ENCODE data around the gene ETDB. TPM values are rescaled to one million over a fixed set of nuclear protein-coding genes. Genes with fewer than 3 reads are reported as not detected.
"Not testable (repeated sequence)": the region's sequence is repeated elsewhere in the genome, so short reads cannot be mapped to it uniquely, and the experiment has no call there.

The ETDB gene
- polyA plus RNA-seq, 1 donor from 2014 or later, result not detected

DNA sequence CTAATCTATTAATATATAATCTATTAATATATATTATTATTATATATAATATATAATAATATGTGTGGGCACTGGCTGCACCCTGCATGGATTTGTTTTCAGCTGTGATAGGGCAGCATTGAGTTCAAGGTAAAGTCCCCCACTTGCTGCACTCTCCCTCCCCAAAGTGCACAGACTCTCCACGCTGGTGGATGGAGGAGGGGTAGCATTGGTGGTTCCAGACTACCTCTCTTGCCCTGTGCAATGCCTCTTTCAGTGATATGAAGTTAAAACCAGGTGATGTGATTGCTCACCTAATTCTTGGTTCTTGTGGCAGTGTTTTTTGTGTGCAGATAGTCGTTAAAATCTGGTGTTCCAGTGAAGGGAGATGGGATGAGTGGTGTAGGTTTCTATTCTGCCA lies 4.3 kb downstream of the ETDB start:
- H3K4me2 ChIP-seq (ENCODE audit: low read length); H3K27me3 ChIP-seq (ENCODE audit: insufficient read depth, low read depth, low read length); H3K9me2 ChIP-seq (ENCODE audit: insufficient read depth, low read length); H3K36me3 ChIP-seq (ENCODE audit: insufficient read depth, low read length); H2AFZ ChIP-seq (ENCODE audit: low read depth, low read length); H3K9ac ChIP-seq (ENCODE audit: low read length); H3K79me2 ChIP-seq (replicated peaks; ENCODE audit: insufficient read depth, low read length); H3K4me3 ChIP-seq (ENCODE audit: low read length); H3K9me3 ChIP-seq (ENCODE audit: low read length); H3F3A ChIP-seq (ENCODE audit: insufficient read depth, low read length, poor library complexity, severe bottlenecking); H4K20me1 ChIP-seq (ENCODE audit: insufficient read depth); H3K27ac ChIP-seq (ENCODE audit: low read length): not testable (repeated sequence)

DNA sequence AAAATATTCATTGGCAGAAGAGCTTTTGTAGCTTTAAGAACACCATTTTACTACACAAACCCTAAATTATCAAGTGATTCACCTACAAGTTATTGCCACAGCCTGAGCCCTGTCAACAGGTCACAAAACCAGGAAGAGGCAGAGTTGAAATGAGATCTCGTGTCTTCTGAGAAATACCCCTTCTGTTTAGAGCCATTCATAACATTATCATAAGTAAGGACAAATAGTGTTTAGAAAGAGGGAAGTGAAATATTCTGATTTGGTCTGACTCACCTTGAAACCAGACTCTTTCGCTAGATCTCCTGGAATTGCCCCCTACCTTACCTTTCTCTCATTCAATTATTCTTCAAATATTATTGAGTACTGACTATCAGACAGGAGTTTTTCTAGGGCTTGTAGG lies 5.9 kb downstream of the ETDB start:
- no peaks in the 10 kb centered on the region for H3K36me3 ChIP-seq (ENCODE audit: insufficient read depth, low read length)
- no peak overlapping the region for H3K4me2 ChIP-seq (ENCODE audit: low read length)
- no peak overlapping the region for H3K27ac ChIP-seq (ENCODE audit: low read length)
- H3K9me3 ChIP-seq (ENCODE audit: low read length), result no peaks in the 10 kb centered on the region
- H4K20me1 ChIP-seq (ENCODE audit: insufficient read depth), result no peaks in the 10 kb centered on the region
- H3K9me2 ChIP-seq (ENCODE audit: insufficient read depth, low read length), result no peaks in the 10 kb centered on the region
- no peak overlapping the region for H2AFZ ChIP-seq (ENCODE audit: low read depth, low read length)
- H3K9ac ChIP-seq (ENCODE audit: low read length), result no peak overlapping the region
- H3K4me3 ChIP-seq (ENCODE audit: low read length), result no peak overlapping the region
- no peaks in the 10 kb centered on the region for H3K27me3 ChIP-seq (ENCODE audit: insufficient read depth, low read depth, low read length)
- no peaks in the 10 kb centered on the region for H3F3A ChIP-seq (ENCODE audit: insufficient read depth, low read length, poor library complexity, severe bottlenecking)
- H3K79me2 ChIP-seq (replicated peaks; ENCODE audit: insufficient read depth, low read length), result no peaks in the 10 kb centered on the region
- TF ChIP-seq, protein P1, sequence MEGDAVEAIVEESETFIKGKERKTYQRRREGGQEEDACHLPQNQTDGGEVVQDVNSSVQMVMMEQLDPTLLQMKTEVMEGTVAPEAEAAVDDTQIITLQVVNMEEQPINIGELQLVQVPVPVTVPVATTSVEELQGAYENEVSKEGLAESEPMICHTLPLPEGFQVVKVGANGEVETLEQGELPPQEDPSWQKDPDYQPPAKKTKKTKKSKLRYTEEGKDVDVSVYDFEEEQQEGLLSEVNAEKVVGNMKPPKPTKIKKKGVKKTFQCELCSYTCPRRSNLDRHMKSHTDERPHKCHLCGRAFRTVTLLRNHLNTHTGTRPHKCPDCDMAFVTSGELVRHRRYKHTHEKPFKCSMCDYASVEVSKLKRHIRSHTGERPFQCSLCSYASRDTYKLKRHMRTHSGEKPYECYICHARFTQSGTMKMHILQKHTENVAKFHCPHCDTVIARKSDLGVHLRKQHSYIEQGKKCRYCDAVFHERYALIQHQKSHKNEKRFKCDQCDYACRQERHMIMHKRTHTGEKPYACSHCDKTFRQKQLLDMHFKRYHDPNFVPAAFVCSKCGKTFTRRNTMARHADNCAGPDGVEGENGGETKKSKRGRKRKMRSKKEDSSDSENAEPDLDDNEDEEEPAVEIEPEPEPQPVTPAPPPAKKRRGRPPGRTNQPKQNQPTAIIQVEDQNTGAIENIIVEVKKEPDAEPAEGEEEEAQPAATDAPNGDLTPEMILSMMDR (IDR thresholded peaks at IDR 0.05; ENCODE audit: poor library complexity, severe bottlenecking), result no peak
- TF ChIP-seq MXI1 (conservative IDR thresholded peaks at IDR 0.05; ENCODE audit: poor library complexity, severe bottlenecking), result no peak
- TF ChIP-seq TAF1 (IDR thresholded peaks at IDR 0.05; ENCODE audit: low read depth), result no peak
- TF ChIP-seq, protein P2, sequence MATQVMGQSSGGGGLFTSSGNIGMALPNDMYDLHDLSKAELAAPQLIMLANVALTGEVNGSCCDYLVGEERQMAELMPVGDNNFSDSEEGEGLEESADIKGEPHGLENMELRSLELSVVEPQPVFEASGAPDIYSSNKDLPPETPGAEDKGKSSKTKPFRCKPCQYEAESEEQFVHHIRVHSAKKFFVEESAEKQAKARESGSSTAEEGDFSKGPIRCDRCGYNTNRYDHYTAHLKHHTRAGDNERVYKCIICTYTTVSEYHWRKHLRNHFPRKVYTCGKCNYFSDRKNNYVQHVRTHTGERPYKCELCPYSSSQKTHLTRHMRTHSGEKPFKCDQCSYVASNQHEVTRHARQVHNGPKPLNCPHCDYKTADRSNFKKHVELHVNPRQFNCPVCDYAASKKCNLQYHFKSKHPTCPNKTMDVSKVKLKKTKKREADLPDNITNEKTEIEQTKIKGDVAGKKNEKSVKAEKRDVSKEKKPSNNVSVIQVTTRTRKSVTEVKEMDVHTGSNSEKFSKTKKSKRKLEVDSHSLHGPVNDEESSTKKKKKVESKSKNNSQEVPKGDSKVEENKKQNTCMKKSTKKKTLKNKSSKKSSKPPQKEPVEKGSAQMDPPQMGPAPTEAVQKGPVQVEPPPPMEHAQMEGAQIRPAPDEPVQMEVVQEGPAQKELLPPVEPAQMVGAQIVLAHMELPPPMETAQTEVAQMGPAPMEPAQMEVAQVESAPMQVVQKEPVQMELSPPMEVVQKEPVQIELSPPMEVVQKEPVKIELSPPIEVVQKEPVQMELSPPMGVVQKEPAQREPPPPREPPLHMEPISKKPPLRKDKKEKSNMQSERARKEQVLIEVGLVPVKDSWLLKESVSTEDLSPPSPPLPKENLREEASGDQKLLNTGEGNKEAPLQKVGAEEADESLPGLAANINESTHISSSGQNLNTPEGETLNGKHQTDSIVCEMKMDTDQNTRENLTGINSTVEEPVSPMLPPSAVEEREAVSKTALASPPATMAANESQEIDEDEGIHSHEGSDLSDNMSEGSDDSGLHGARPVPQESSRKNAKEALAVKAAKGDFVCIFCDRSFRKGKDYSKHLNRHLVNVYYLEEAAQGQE (IDR thresholded peaks at IDR 0.05; ENCODE audit: borderline replicate concordance), result no peak
- no peak for TF ChIP-seq POLR2AphosphoS5 (IDR thresholded peaks at IDR 0.05)
- no peak for TF ChIP-seq SMC3 (conservative IDR thresholded peaks at IDR 0.05; ENCODE audit: poor library complexity)
- TF ChIP-seq EP300 (conservative IDR thresholded peaks at IDR 0.05; ENCODE audit: poor library complexity, severe bottlenecking), result no peak

DNA sequence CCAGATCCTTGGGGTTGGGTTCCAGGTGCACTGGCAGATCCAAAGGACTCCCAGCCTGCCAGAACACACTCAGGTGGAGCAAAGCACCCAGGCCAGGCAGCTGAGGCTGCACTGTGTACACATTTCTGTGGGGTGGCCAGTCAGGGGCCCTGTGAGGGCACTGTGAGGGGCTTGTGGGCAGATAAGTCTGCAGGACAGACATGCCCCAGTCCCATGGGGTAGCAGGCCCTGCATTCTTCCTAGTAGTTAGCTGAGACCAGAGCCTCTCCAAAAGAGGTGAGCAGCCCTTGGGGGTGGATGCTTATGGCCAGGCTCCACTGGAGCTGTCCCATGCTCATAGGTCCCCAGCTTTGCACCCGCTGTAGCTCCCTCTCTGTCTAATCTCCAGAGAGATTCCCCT lies 7.6 kb downstream of the ETDB start:
- H3K9me3 ChIP-seq (ENCODE audit: low read length), result no peaks in the 10 kb centered on the region
- no peaks in the 10 kb centered on the region for H3F3A ChIP-seq (ENCODE audit: insufficient read depth, low read length, poor library complexity, severe bottlenecking)
- no peak overlapping the region for H3K4me3 ChIP-seq (ENCODE audit: low read length)
- H3K4me2 ChIP-seq (ENCODE audit: low read length), result no peak overlapping the region
- no peak overlapping the region for H3K27ac ChIP-seq (ENCODE audit: low read length)
- H4K20me1 ChIP-seq (ENCODE audit: insufficient read depth), result no peaks in the 10 kb centered on the region
- H3K9me2 ChIP-seq (ENCODE audit: insufficient read depth, low read length), result no peaks in the 10 kb centered on the region
- H3K9ac ChIP-seq (ENCODE audit: low read length), result no peak overlapping the region
- no peak overlapping the region for H2AFZ ChIP-seq (ENCODE audit: low read depth, low read length)
- H3K79me2 ChIP-seq (replicated peaks; ENCODE audit: insufficient read depth, low read length), result no peaks in the 10 kb centered on the region
- no peaks in the 10 kb centered on the region for H3K36me3 ChIP-seq (ENCODE audit: insufficient read depth, low read length)
- no peak for TF ChIP-seq SMC3 (conservative IDR thresholded peaks at IDR 0.05; ENCODE audit: poor library complexity)
- H3K27me3 ChIP-seq (ENCODE audit: insufficient read depth, low read depth, low read length), result no peaks in the 10 kb centered on the region

Measured in neural cell (in vitro differentiated cells).